Vagina (tissue), 2 donors: Measurements from ENCODE around the gene TK2.

Experiments used
- CTCF ChIP-seq, 3 experiments: fragments of 450-650 bp in 2 of 3; fragments of 200-600 bp in 1 of 3; sonication (generic) in 1 of 3; IDR thresholded peaks; one replicate each; pipeline ENCODE4 v1.5.1; 2017 to 2019; ENCODE audit warnings: antibody characterized with exemption in 3 of 3, mild to moderate bottlenecking in 2 of 3, moderate library complexity in 2 of 3
- POLR2A ChIP-seq, 2 donors: fragments of 450-650 bp; IDR thresholded peaks; one replicate each; pipeline ENCODE4 v1.6.1; 2017; ENCODE audit warnings: antibody characterized with exemption in 2 of 2, mild to moderate bottlenecking in 2 of 2, moderate library complexity in 2 of 2
- POLR2AphosphoS5 ChIP-seq, 2 donors: sonication (generic); formaldehyde crosslinking; IDR thresholded peaks; one replicate each; pipeline ENCODE4 v1.9.0; 2017; ENCODE audit warnings: antibody characterized with exemption in 2 of 2, mild to moderate bottlenecking in 2 of 2, low read depth in 1 of 2; ENCODE audit not compliant: insufficient read depth in 1 of 2

GRCh38 chr16:66594739-66595138, 44.8 kb upstream of the TK2 start:
- TF ChIP-seq CTCF (IDR thresholded peaks at IDR 0.05) (no peak), POLR2A (IDR thresholded peaks at IDR 0.05) (no peak), POLR2AphosphoS5 (IDR thresholded peaks at IDR 0.05; ENCODE audit: insufficient read depth in 1 of 2, low read depth in 1 of 2) (no peak)
